Dendritic cell treated with granulocyte-macrophage colony-stimulating factor and Interleukin-4, amounts not matched to agents 40 ng/mL and 50 ng/mL, for 4 days (primary cell): ENCODE results near the gene THBS4.

Source experiments
- H3K27ac Mint-ChIP-seq: one replicate; pipeline ENCODE4 v1.8.0; 2022; ENCODE audit warnings: mild to moderate bottlenecking, mixed read lengths
- H3K27me3 Mint-ChIP-seq: one replicate; pipeline ENCODE4 v1.8.0; 2022; ENCODE audit warnings: mild to moderate bottlenecking, mixed read lengths
- H3K36me3 Mint-ChIP-seq: one replicate; pipeline ENCODE4 v1.8.0; 2022; ENCODE audit warnings: low read depth, mixed read lengths
- H3K4me1 Mint-ChIP-seq: one replicate; pipeline ENCODE4 v1.8.0; 2022; ENCODE audit warnings: low read depth, mixed read lengths
- H3K4me3 Mint-ChIP-seq: one replicate; pipeline ENCODE4 v1.8.0; 2022; ENCODE audit warnings: mild to moderate bottlenecking, moderate library complexity, mixed read lengths
- H3K9me3 Mint-ChIP-seq: one replicate; pipeline ENCODE4 v1.8.0; 2022; ENCODE audit warnings: mixed read lengths
- intact Hi-C: fragments of 100-400 bp; cut with micrococcal nuclease; formaldehyde crosslinking; loops from one replicate; pipeline ENCODE4 v1.15.0; 2022

The THBS4 gene

GRCh38 chr5:80059354-80059980, 24.3 kb downstream of the THBS4 start:
- Mint-ChIP-seq H3K36me3 (no peaks in the 10 kb centered on the region), H3K27ac (no peak overlapping the region), H3K4me1 (no peaks in the 10 kb centered on the region), H3K4me3 (no peak overlapping the region), H3K27me3 (no peaks in the 10 kb centered on the region), H3K9me3 (no peaks in the 10 kb centered on the region)
- intact Hi-C loops, result no loop called here

- no peaks in the 10 kb centered on the region for H3K27me3 Mint-ChIP-seq
- H3K4me3 Mint-ChIP-seq, result no peak overlapping the region
- H3K9me3 Mint-ChIP-seq, result no peaks in the 10 kb centered on the region
- intact Hi-C loops, result no loop called here
- no peaks in the 10 kb centered on the region for H3K36me3 Mint-ChIP-seq
- no peak overlapping the region for H3K27ac Mint-ChIP-seq
- H3K4me1 Mint-ChIP-seq, result no peaks in the 10 kb centered on the region
These were observed 25.8 kb downstream of the THBS4 start for GRCh38 chr5:80060966-80061365.

GRCh38 chr5:80061547-80061946, 26.4 kb downstream of the THBS4 start:
- H3K9me3 Mint-ChIP-seq, result no peaks in the 10 kb centered on the region
- no peak overlapping the region for H3K4me3 Mint-ChIP-seq
- no peak overlapping the region for H3K27ac Mint-ChIP-seq
- no peaks in the 10 kb centered on the region for H3K27me3 Mint-ChIP-seq
- no peaks in the 10 kb centered on the region for H3K36me3 Mint-ChIP-seq
- peaks cover 4% of the 10 kb centered on the region for H3K4me1 Mint-ChIP-seq
- intact Hi-C loops, result no loop called here

- Mint-ChIP-seq H3K36me3 (no peaks in the 10 kb centered on the region), H3K9me3 (no peaks in the 10 kb centered on the region), H3K27ac (no peak overlapping the region), H3K4me3 (no peak overlapping the region), H3K4me1 (peaks cover 26% of the 10 kb centered on the region), H3K27me3 (no peaks in the 10 kb centered on the region)
- intact Hi-C loops, result no loop called here
These were observed 29.0 kb downstream of the THBS4 start for GRCh38 chr5:80064124-80064523.

- Mint-ChIP-seq H3K4me3 (no peak overlapping the region), H3K36me3 (no peaks in the 10 kb centered on the region), H3K4me1 (peaks cover 55% of the 10 kb centered on the region), H3K9me3 (no peaks in the 10 kb centered on the region), H3K27ac (no peak overlapping the region), H3K27me3 (no peaks in the 10 kb centered on the region)
- intact Hi-C loops, result no loop called here
These were observed 31.9 kb downstream of the THBS4 start for GRCh38 chr5:80067016-80067415.

- no peak overlapping the region for H3K27ac Mint-ChIP-seq
- intact Hi-C loops, result no loop called here
- no peaks in the 10 kb centered on the region for H3K9me3 Mint-ChIP-seq
- no peaks in the 10 kb centered on the region for H3K27me3 Mint-ChIP-seq
- H3K4me1 Mint-ChIP-seq, result peaks cover 56% of the 10 kb centered on the region
- H3K4me3 Mint-ChIP-seq, result no peak overlapping the region
- H3K36me3 Mint-ChIP-seq, result no peaks in the 10 kb centered on the region
These were observed 32.5 kb downstream of the THBS4 start for GRCh38 chr5:80067531-80068245.

- H3K36me3 Mint-ChIP-seq, result no peaks in the 10 kb centered on the region
- H3K27me3 Mint-ChIP-seq, result no peaks in the 10 kb centered on the region
- peaks cover 56% of the 10 kb centered on the region for H3K4me1 Mint-ChIP-seq
- no peaks in the 10 kb centered on the region for H3K9me3 Mint-ChIP-seq
- H3K4me3 Mint-ChIP-seq, result no peak overlapping the region
- no peak overlapping the region for H3K27ac Mint-ChIP-seq
- intact Hi-C loops, result no loop called here
These were observed 33.1 kb downstream of the THBS4 start for GRCh38 chr5:80068246-80068636.

GRCh38 chr5:80068775-80069174, 33.6 kb downstream of the THBS4 start:
- Mint-ChIP-seq H3K36me3 (no peaks in the 10 kb centered on the region), H3K4me1 (peaks cover 56% of the 10 kb centered on the region), H3K9me3 (no peaks in the 10 kb centered on the region), H3K27ac (no peak overlapping the region), H3K4me3 (no peak overlapping the region), H3K27me3 (no peaks in the 10 kb centered on the region)
- intact Hi-C loops, result no loop called here

- intact Hi-C loops, result no loop called here
- Mint-ChIP-seq H3K4me1 (peaks cover 56% of the 10 kb centered on the region), H3K4me3 (no peak overlapping the region), H3K9me3 (no peaks in the 10 kb centered on the region), H3K27me3 (no peaks in the 10 kb centered on the region), H3K27ac (no peak overlapping the region), H3K36me3 (no peaks in the 10 kb centered on the region)
These were observed 34.2 kb downstream of the THBS4 start for GRCh38 chr5:80069251-80069800.

- no peaks in the 10 kb centered on the region for H3K9me3 Mint-ChIP-seq
- H3K36me3 Mint-ChIP-seq, result no peaks in the 10 kb centered on the region
- H3K4me1 Mint-ChIP-seq, result peaks cover 56% of the 10 kb centered on the region
- H3K4me3 Mint-ChIP-seq, result no peak overlapping the region
- intact Hi-C loops, result no loop called here
- no peak overlapping the region for H3K27ac Mint-ChIP-seq
- H3K27me3 Mint-ChIP-seq, result no peaks in the 10 kb centered on the region
These were observed 34.8 kb downstream of the THBS4 start for GRCh38 chr5:80069918-80070318.

GRCh38 chr5:80070338-80071056, 35.3 kb downstream of the THBS4 start:
- Mint-ChIP-seq H3K36me3 (no peaks in the 10 kb centered on the region), H3K4me3 (no peak overlapping the region), H3K27ac (no peak overlapping the region), H3K27me3 (no peaks in the 10 kb centered on the region), H3K4me1 (peaks cover 56% of the 10 kb centered on the region), H3K9me3 (no peaks in the 10 kb centered on the region)
- intact Hi-C loops, result no loop called here

GRCh38 chr5:80071510-80072021, 36.4 kb downstream of the THBS4 start:
- Mint-ChIP-seq H3K9me3 (no peaks in the 10 kb centered on the region), H3K4me3 (no peak overlapping the region), H3K36me3 (no peaks in the 10 kb centered on the region), H3K27ac (no peak overlapping the region), H3K27me3 (no peaks in the 10 kb centered on the region), H3K4me1 (peaks cover 53% of the 10 kb centered on the region)
- intact Hi-C loops, result no loop called here

- H3K9me3 Mint-ChIP-seq, result no peaks in the 10 kb centered on the region
- no peak overlapping the region for H3K4me3 Mint-ChIP-seq
- H3K4me1 Mint-ChIP-seq, result peaks cover 47% of the 10 kb centered on the region
- H3K27me3 Mint-ChIP-seq, result no peaks in the 10 kb centered on the region
- no peak overlapping the region for H3K27ac Mint-ChIP-seq
- intact Hi-C loops, result no loop called here
- H3K36me3 Mint-ChIP-seq, result no peaks in the 10 kb centered on the region
These were observed 37.2 kb downstream of the THBS4 start for GRCh38 chr5:80072103-80073073.
